ENCODE results near the gene VWA1. TPM values are rescaled to one million over a fixed set of nuclear protein-coding genes. Genes with fewer than 3 reads are reported as not detected.
"Not testable (repeated sequence)": the region's sequence is repeated elsewhere in the genome, so short reads cannot be mapped to it uniquely, and the experiment has no call there.

VWA1 gene
- total RNA-seq, 1 donor from 2014 or later = 122 TPM

- not testable (repeated sequence) for DNase-seq (ENCODE audit: low spot score)
Observed at GRCh38 chr1:1484976-1485750, 49.7 kb downstream of the VWA1 start.

GRCh38 chr1:1485755-1486317, 50.3 kb downstream of the VWA1 start:
- DNase-seq (ENCODE audit: low spot score) = not testable (repeated sequence)

- DNase-seq (ENCODE audit: low spot score) = no peak
Observed at GRCh38 chr1:1487701-1488100, 52.2 kb downstream of the VWA1 start.

GRCh38 chr1:1489231-1489630, 53.7 kb downstream of the VWA1 start:
- no peak for DNase-seq (ENCODE audit: low spot score)

- DNase-seq (ENCODE audit: low spot score) = no peak
Observed at GRCh38 chr1:1489861-1490260, 54.4 kb downstream of the VWA1 start.

GRCh38 chr1:1490633-1491230, 55.2 kb downstream of the VWA1 start:
- no peak for DNase-seq (ENCODE audit: low spot score)

- no peak for DNase-seq (ENCODE audit: low spot score)
Observed at GRCh38 chr1:1491601-1492000, 56.1 kb downstream of the VWA1 start.

Other genes with a start within 250 kb of the VWA1 start
- 1.1 TPM for gene TNFRSF18, start 229.1 kb upstream of the VWA1 start, total RNA-seq
- 2.6 TPM for gene TNFRSF4, start 221.5 kb upstream of the VWA1 start, total RNA-seq
- 190 TPM for gene SDF4, start 203.7 kb upstream of the VWA1 start, total RNA-seq
- 16.1 TPM for gene B3GALT6, start 203.5 kb upstream of the VWA1 start, total RNA-seq
- gene C1QTNF12, start 189.0 kb upstream of the VWA1 start, total RNA-seq = 4.9 TPM
- gene UBE2J2, start 161.8 kb upstream of the VWA1 start, total RNA-seq = 68.9 TPM
- gene SCNN1D, start 155.3 kb upstream of the VWA1 start, total RNA-seq = 7.9 TPM
- 86.6 TPM for gene ACAP3, start 127.8 kb upstream of the VWA1 start, total RNA-seq
- gene PUSL1, start 127.1 kb upstream of the VWA1 start, total RNA-seq = 19.0 TPM
- gene INTS11, start 111.0 kb upstream of the VWA1 start, total RNA-seq = 121 TPM
- gene CPTP, start 110.9 kb upstream of the VWA1 start, total RNA-seq = 36.1 TPM
- 0.40 TPM for gene TAS1R3, start 104.4 kb upstream of the VWA1 start, total RNA-seq
- gene DVL1, start 86.3 kb upstream of the VWA1 start, total RNA-seq = 72.7 TPM
- gene MXRA8, start 77.1 kb upstream of the VWA1 start, total RNA-seq = 73.1 TPM
- gene AURKAIP1, start 60.5 kb upstream of the VWA1 start, total RNA-seq = 135 TPM
- gene CCNL2, start 36.4 kb upstream of the VWA1 start, total RNA-seq = 194 TPM
- 99.2 TPM for gene MRPL20, start 28.4 kb upstream of the VWA1 start, total RNA-seq
- 10.1 TPM for gene ANKRD65, start 14.4 kb upstream of the VWA1 start, total RNA-seq
- gene ATAD3C, start 14.0 kb downstream of the VWA1 start, total RNA-seq = 7.0 TPM
- gene ATAD3B, start 36.1 kb downstream of the VWA1 start, total RNA-seq = 20.3 TPM
- 27.9 TPM for gene ATAD3A, start 76.5 kb downstream of the VWA1 start, total RNA-seq
- 4.7 TPM for gene TMEM240, start 104.9 kb downstream of the VWA1 start, total RNA-seq
- 117 TPM for gene SSU72, start 139.2 kb downstream of the VWA1 start, total RNA-seq
- gene FNDC10, start 164.4 kb downstream of the VWA1 start, total RNA-seq = 4.6 TPM
- gene MIB2, start 179.8 kb downstream of the VWA1 start, total RNA-seq = 135 TPM
- gene MMP23B, start 196.5 kb downstream of the VWA1 start, total RNA-seq = 56.0 TPM
- gene CDK11B, start 223.3 kb downstream of the VWA1 start, total RNA-seq = 24.2 TPM